GM10266 (cell line): ENCODE data around the gene FYB1.

Experiments used
- DNase-seq: peaks from one replicate; pipeline ENCODE4 v3.0.0; 2012; ENCODE audit errors: extremely low spot score
- CTCF ChIP-seq: IDR thresholded peaks from 2 replicates; pipeline ENCODE4 v1.5.1; 2012; ENCODE audit warnings: mild to moderate bottlenecking, low read depth; ENCODE audit not compliant: control insufficient read depth, insufficient read depth; ENCODE audit errors: missing control alignments

The FYB1 gene

GRCh38 chr5:39203275-39203922 is 16.0 kb downstream of the FYB1 start:
- no peak for TF ChIP-seq CTCF
- DNase-seq = no peak

- TF ChIP-seq CTCF = no peak
- no peak for DNase-seq
Measured at GRCh38 chr5:39202597-39203274, 16.6 kb downstream of the FYB1 start.

- DNase-seq = no peak
- no peak for TF ChIP-seq CTCF
Measured at GRCh38 chr5:39201781-39202596, 17.4 kb downstream of the FYB1 start.

GRCh38 chr5:39201160-39201780 is 18.1 kb downstream of the FYB1 start:
- TF ChIP-seq CTCF = no peak
- DNase-seq = no peak

- DNase-seq = no peak
- no peak for TF ChIP-seq CTCF
Measured at GRCh38 chr5:39200081-39200480, 19.3 kb downstream of the FYB1 start.

GRCh38 chr5:39199335-39199734 is 20.0 kb downstream of the FYB1 start:
- no peak for TF ChIP-seq CTCF
- DNase-seq = no peak
